Skeletal muscle tissue (tissue), 5 donors: Measurements from ENCODE around the gene LRRC3. TPM values are rescaled to one million over a fixed set of nuclear protein-coding genes. Genes with fewer than 3 reads are reported as not detected.

Experiments used
- H3K27ac ChIP-seq: one replicate; pipeline ENCODE4 v1.7.0; 2013; ENCODE audit warnings: mild to moderate bottlenecking, low read depth, low read length, inconsistent platforms
- H3K27me3 ChIP-seq, 3 donors: one replicate each; pipeline ENCODE4 v1.7.0; 2013; ENCODE audit warnings: low read length in 3 of 3; ENCODE audit not compliant: control insufficient read depth in 3 of 3, insufficient read depth in 3 of 3
- H3K36me3 ChIP-seq, 3 donors: one replicate each; pipeline ENCODE4 v1.7.0; 2013; ENCODE audit warnings: low read length in 3 of 3; ENCODE audit not compliant: control insufficient read depth in 3 of 3, insufficient read depth in 3 of 3
- H3K4me1 ChIP-seq, 3 donors: one replicate each; pipeline ENCODE4 v1.7.0; 2013; ENCODE audit warnings: low read length in 3 of 3, mild to moderate bottlenecking in 3 of 3; ENCODE audit not compliant: control insufficient read depth in 3 of 3, insufficient read depth in 3 of 3
- H3K4me3 ChIP-seq, 3 donors: one replicate each; pipeline ENCODE4 v1.7.0; 2013; ENCODE audit warnings: low read length in 3 of 3
- H3K9ac ChIP-seq, 3 donors: one replicate each; pipeline ENCODE4 v1.7.0; 2013; ENCODE audit warnings: low read length in 3 of 3, mild to moderate bottlenecking in 3 of 3, moderate library complexity in 2 of 3, low read depth in 1 of 3
- H3K9me3 ChIP-seq, 3 donors: one replicate each; pipeline ENCODE4 v1.7.0; 2013; ENCODE audit warnings: low read length in 3 of 3; ENCODE audit not compliant: control insufficient read depth in 3 of 3
- small RNA-seq: library from RNA; depleted of rRNA; stranded (forward); fragments of <200 nt; gene quantifications from one replicate; pipeline ENCODE3, GENCODE V24; 2014
- total RNA-seq: library from RNA; depleted of rRNA; stranded (reverse); fragments of >200 nt; gene quantifications from one replicate; pipeline ENCODE4 v1.2.3, GENCODE V29; 2014
- donor health status: Osteomylitis.

The LRRC3 gene
- total RNA-seq, 1 donor from 2014 or later = 0.52 TPM

DNA sequence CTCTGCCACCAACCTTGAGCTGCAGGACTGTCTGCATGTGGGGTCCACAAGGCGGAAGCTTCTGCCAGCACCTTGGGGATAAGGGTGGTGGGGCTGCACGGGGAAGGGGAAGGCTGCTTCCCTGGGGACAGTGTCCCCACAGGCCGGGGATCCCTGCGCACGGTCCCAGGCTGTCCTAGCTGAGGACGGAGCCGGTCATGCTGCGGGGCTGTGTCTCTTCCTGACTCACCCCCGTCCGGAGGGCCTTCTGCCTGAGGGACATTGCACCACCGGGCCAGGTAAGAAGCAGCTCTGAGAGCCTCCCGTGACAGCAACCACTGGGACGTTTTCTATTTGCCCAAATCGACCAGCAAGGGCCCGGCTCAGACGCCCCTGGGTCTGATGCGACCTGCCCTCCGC is 54.8 kb downstream of the LRRC3 start:
- Histone ChIP-seq H3K9ac (no peak overlapping the region), H3K4me1 (peaks cover 0 to 5% (median 2%) of the 10 kb centered on the region in 3 donors), H3K27me3 (peaks cover 44 to 72% (median 64%) of the 10 kb centered on the region in 3 donors), H3K36me3 (no peaks in the 10 kb centered on the region), H3K27ac (no peak overlapping the region), H3K9me3 (no peaks in the 10 kb centered on the region), H3K4me3 (no peak overlapping the region)

DNA sequence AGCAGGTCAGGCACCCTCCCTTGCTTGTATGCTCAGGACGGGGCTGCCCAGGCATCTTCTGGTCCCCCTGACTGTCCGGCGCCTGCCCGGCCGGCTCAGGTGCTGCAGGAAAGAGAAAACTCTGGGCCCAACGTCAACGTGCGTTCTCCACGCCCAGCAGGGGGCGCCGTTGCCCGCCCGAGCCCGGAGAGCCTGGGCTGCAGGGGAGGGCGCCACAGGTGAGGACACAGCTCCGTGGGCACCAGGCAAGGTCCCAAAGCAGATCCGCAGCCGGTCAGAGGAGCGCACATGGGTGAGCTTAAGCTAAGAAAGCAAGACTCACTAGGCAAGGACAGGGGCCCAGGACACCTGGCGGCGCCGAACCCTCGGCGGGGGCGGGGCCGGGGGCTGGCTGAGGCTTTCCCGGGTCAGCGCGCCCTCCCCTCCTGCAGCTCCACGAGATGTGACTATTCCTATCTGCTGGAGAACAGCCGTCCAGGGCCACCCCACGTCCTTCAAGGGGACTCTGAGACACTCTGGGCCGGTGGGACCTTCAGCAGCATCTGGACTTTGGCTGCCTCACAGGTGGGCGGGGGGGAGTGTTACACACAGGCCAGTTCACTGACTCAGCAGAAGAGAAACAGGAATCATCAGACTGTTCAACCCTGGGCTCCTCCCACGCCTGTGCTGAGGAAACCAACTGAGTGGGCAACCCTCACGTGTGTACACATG is 55.4 kb downstream of the LRRC3 start:
- Histone ChIP-seq H3K4me1 (peaks cover 0 to 5% (median 2%) of the 10 kb centered on the region in 3 donors), H3K9me3 (no peaks in the 10 kb centered on the region), H3K27me3 (peaks cover 42 to 70% (median 67%) of the 10 kb centered on the region in 3 donors), H3K9ac (no peak overlapping the region), H3K36me3 (no peaks in the 10 kb centered on the region), H3K4me3 (no peak overlapping the region), H3K27ac (no peak overlapping the region)

DNA sequence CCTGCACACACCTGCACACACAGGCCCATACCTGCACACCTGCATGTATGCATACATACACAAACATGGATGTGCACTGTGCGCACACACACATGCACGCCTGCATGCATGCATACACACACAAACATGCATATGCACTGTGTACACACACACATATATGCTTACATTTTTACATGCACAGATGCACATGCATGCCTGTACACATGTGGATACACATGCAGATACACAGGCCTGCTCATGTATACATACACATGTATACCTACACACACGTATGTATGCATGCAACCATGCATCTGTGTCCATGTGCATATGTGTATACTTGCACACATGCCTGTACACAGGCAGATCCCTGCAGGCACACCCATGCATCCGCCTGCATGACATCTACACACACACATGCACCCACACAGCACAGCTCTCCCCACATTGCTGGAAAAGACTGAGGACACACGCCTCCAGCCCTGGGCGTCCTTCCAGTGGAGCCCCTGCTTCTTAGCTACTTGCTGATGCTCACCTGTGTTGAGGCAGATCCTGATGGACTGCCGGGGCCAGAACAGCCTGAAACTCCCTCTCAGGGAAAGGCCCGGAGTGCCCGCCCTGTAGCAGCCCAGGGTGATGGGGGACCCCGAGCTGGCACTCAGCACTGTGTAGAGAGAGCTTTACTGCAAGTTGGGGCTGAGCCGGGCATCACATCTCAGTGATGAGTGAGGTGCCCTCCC is 56.1 kb downstream of the LRRC3 start:
- H3K9ac ChIP-seq = no peak overlapping the region
- no peaks in the 10 kb centered on the region for H3K9me3 ChIP-seq
- H3K4me1 ChIP-seq = peaks cover 0 to 5% (median 2%) of the 10 kb centered on the region in 3 donors
- H3K36me3 ChIP-seq = no peaks in the 10 kb centered on the region
- H3K4me3 ChIP-seq = no peak overlapping the region
- no peak overlapping the region for H3K27ac ChIP-seq
- peaks cover 38 to 64% (median 63%) of the 10 kb centered on the region in 3 donors for H3K27me3 ChIP-seq

Small RNAs within 50 kb of the gene (small RNA-seq; reads per million reads assigned to genes)
- gene RF00285 = not detected

Other genes starting within 250 kb of the LRRC3 start
- 2.6 TPM for gene ICOSLG, start 214.6 kb upstream of the LRRC3 start, total RNA-seq
- not detected for gene DNMT3L, start 193.6 kb upstream of the LRRC3 start, total RNA-seq
- gene AIRE, start 169.6 kb upstream of the LRRC3 start, total RNA-seq = not detected
- 72.0 TPM for gene PFKL, start 155.5 kb upstream of the LRRC3 start, total RNA-seq
- 11.0 TPM for gene CFAP410, start 116.1 kb upstream of the LRRC3 start, total RNA-seq
- gene TRPM2, start 101.9 kb upstream of the LRRC3 start, total RNA-seq = 1.6 TPM
- not detected for gene KRTAP10-1, start 84.7 kb downstream of the LRRC3 start, total RNA-seq
- not detected for gene KRTAP10-2, start 96.0 kb downstream of the LRRC3 start, total RNA-seq
- not detected for gene KRTAP10-3, start 103.3 kb downstream of the LRRC3 start, total RNA-seq
- not detected for gene KRTAP10-4, start 118.2 kb downstream of the LRRC3 start, total RNA-seq
- gene KRTAP10-5, start 125.1 kb downstream of the LRRC3 start, total RNA-seq = not detected
- not detected for gene KRTAP10-6, start 137.0 kb downstream of the LRRC3 start, total RNA-seq
- gene KRTAP10-7, start 145.1 kb downstream of the LRRC3 start, total RNA-seq = not detected
- not detected for gene KRTAP10-8, start 156.6 kb downstream of the LRRC3 start, total RNA-seq
- gene KRTAP10-9, start 171.6 kb downstream of the LRRC3 start, total RNA-seq = not detected
- not detected for gene KRTAP10-10, start 181.8 kb downstream of the LRRC3 start, total RNA-seq
- not detected for gene KRTAP10-11, start 190.9 kb downstream of the LRRC3 start, total RNA-seq
- gene KRTAP12-4, start 199.1 kb downstream of the LRRC3 start, total RNA-seq = not detected
- gene KRTAP12-3, start 202.4 kb downstream of the LRRC3 start, total RNA-seq = not detected
- not detected for gene KRTAP12-2, start 211.4 kb downstream of the LRRC3 start, total RNA-seq
- gene KRTAP12-1, start 226.7 kb downstream of the LRRC3 start, total RNA-seq = not detected
- not detected for gene KRTAP10-12, start 241.7 kb downstream of the LRRC3 start, total RNA-seq